NCI-H2227 (cell line): ENCODE data around the gene OGFOD3.

Experiments
- DNase-seq: peaks from one replicate; lab custom pipeline; 2025; ENCODE audit not compliant: unreplicated experiment; lab: John Stamatoyannopoulos, UW

OGFOD3 gene

DNA sequence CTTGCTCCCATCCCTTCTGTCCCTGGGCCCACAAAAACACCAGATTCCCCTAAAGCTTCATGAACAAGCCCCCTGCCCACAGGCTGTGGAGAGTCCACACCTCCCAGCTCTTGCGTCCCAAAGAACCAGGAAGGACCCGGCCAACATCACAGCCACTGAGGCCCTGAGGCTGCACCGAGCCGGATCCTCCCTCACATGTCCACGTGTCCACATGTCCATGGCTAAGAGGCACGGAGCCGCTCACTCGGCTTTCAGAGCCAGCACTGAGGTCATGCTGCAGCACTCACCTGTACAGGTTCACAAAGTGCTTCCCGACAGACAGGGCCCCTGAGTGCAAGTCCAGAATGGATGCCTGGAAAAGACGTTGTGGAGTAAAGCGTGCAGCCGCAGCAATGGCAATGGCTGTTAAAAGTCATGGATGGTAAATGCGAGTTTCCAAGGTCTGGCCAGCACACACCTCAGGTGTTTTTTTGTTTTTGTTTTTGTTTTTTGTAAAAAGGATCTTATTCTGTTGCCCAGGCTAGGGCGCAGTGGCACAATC is 12.2 kb downstream of the OGFOD3 start:
- DNase-seq, result no peak

DNA sequence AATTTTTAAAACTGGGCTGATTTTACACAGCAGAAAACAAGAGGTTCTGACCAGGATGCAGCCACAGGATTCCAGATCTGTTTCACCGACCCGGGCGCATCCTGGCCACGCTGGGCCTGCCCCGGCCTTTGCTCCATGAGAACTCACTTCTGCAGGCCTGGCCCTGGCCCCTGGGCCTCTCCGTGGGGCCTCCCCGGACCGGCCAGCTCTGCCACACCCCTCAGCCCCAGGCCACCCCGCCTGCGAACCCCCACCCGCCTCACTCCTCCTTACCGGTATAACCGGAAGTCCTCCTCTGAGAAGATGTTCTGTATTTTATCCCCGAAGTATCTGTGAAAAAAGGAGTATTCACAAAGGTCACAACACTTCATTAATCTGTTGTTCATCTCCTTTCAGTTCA is 13.3 kb downstream of the OGFOD3 start:
- no peak for DNase-seq

- no peak for DNase-seq
Measured at GRCh38 chr17:82403662-82404660, 14.4 kb downstream of the OGFOD3 start.

DNA sequence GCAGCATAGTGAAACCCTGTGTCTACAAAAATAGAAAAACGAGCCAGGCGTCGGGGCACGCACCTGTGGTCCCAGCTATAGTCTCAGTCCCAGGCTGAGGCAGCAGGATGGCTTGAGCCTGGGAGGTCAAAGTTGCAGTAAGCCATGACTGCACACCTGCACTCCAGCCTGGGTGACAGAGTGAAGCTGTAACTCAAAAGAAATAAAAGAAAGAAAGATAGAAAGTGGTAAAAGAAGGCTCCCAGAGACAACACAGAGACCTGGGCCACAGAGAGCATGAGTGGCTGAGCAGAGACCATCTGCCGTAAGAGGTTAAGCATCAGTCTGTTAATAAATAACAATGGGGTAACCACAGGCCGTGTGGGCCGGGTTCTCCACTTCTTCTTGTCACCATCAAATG is 15.5 kb downstream of the OGFOD3 start:
- DNase-seq, result no peak

DNA sequence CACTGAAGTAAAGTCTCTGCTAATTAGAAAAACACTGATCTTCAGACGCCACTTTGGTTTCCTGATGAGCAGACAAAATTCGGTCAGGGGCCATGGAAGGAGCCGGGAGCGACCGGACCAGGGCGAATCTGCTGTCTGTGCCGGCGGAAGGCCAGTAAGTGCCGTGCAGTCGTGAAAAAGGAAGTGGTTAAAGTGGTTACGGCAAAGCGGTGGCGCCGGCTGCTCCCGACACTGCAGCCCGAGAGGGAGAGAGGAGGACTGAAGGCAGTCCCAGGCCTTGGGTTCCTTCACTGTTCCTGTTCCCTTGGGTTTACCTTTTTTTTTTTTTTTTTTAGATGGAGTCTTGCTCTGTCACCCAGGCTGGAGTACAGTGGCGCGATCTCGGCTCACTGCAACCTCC is 17.6 kb downstream of the OGFOD3 start:
- no peak for DNase-seq

DNA sequence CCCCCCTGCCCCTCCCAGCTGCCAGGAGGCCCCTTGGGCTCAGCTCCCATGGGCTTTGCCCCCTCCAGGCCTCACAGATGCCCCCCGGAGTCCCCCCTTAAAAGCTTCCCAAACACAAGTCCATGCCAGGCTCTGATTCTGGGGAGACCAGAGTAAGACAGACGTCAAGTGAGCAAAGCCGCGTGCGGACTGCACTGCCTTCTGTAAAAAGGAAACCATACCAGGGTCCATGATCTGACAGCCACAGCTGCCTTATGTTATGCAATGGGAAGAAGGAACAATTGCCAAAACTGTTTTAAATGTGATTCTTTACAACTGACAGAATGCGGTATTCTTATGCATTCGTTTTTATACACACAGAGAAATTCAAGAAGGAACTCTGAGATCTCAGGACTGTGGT is 18.2 kb downstream of the OGFOD3 start:
- no peak for DNase-seq

- no peak for DNase-seq
Measured at GRCh38 chr17:82399601-82400101, 18.7 kb downstream of the OGFOD3 start.

GRCh38 chr17:82399041-82399441 is 19.3 kb downstream of the OGFOD3 start:
- no peak for DNase-seq

- DNase-seq, result no peak
Measured at GRCh38 chr17:82397449-82398335, 20.7 kb downstream of the OGFOD3 start.

- DNase-seq, result no peak
Measured at GRCh38 chr17:82396601-82397435, 21.6 kb downstream of the OGFOD3 start.

DNA sequence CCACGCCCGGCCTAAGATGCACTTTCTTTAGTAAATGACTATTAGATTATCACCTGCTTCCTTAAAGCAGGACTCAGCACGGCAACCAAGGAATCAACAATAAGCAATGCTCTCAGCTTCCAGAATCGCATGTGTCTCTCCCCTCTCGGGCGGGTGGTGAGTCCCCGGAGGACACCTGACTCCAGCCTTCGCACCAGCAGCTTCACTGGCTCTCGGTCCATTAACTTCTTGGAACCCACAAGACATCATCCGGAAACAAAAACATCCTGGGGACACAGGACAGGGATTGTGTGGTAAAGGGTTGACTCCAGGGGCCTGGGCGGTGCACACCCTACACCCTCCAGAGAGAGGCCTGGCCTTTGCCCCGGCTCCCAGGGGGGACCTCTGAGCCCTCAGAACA is 24.1 kb downstream of the OGFOD3 start:
- no peak for DNase-seq

GRCh38 chr17:82392941-82393340 is 25.4 kb downstream of the OGFOD3 start:
- no peak for DNase-seq

- no peak for DNase-seq
Measured at GRCh38 chr17:82392209-82392920, 26.0 kb downstream of the OGFOD3 start.

DNA sequence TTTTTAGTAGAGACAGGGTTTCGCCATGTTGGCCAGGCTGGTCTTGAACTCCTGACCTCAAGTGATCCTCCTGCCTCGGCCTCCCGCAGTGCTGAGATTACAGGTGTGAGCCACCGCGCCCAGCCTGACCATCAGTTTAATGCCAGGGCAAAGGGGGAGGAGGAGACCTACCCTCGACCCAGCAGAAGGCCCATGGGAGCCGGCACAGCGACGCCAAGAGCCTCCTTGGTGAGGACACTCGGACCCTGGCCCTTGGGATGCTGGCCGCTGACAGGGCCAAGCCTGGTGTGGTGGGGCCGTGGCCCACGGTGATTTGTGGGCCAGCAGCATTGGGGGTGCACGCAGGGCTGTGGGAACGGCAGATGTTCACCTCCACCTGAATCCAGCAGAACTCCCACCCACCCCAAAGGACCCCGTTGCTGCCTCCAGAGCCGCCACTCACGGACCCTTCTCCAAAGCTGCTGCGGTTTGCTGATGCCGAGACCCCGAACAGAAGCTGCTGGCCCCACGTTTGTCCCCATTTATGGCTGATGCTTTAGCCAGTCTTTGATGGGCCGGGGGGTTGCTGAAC is 26.8 kb downstream of the OGFOD3 start:
- no peak for DNase-seq

GRCh38 chr17:82390860-82391435 is 27.4 kb downstream of the OGFOD3 start:
- no peak for DNase-seq

GRCh38 chr17:82390015-82390859 is 28.1 kb downstream of the OGFOD3 start:
- DNase-seq, result no peak

- no peak for DNase-seq
Measured at GRCh38 chr17:82389379-82389778, 29.0 kb downstream of the OGFOD3 start.

GRCh38 chr17:82388922-82389283 is 29.5 kb downstream of the OGFOD3 start:
- no peak for DNase-seq
